Measurements from ENCODE around the gene REEP6.
"Not testable (repeated sequence)": the region's sequence is repeated elsewhere in the genome, so short reads cannot be mapped to it uniquely, and the experiment has no call there.

REEP6 gene

GRCh38 chr19:1538978-1539377 lies 48.0 kb downstream of the REEP6 start:
- no peak overlapping the region for H3K4me2 ChIP-seq (ENCODE audit: low read depth, low read length, poor library complexity, severe bottlenecking)
- TF ChIP-seq CTCF (IDR thresholded peaks at IDR 0.05; ENCODE audit: insufficient read depth, low read length, poor library complexity, severe bottlenecking) (no peak), EZH2phosphoT487 (conservative IDR thresholded peaks at IDR 0.05; ENCODE audit: low read length) (no peak)

GRCh38 chr19:1539749-1540148 lies 48.8 kb downstream of the REEP6 start:
- not testable (repeated sequence) for H4K20me1 ChIP-seq (ENCODE audit: low read depth, low read length); H3K4me2 ChIP-seq (ENCODE audit: low read depth, low read length, poor library complexity, severe bottlenecking); H3K9me3 ChIP-seq (ENCODE audit: insufficient read depth, low read length); H3K79me2 ChIP-seq (ENCODE audit: insufficient read depth, low read length); H3F3A ChIP-seq (ENCODE audit: insufficient read depth); H3K27me3 ChIP-seq (ENCODE audit: low read length); H3K9ac ChIP-seq (ENCODE audit: low read length); H2AFZ ChIP-seq (ENCODE audit: low read depth, low read length, severe bottlenecking); H3K36me3 ChIP-seq (ENCODE audit: low read length); H3K4me3 ChIP-seq (ENCODE audit: insufficient read depth, low read length, poor library complexity, severe bottlenecking); H3K9me2 ChIP-seq (replicated peaks; ENCODE audit: insufficient read depth, low read length); H3K27ac ChIP-seq (ENCODE audit: low read depth, low read length)

More at GRCh38 chr19:1538978-1539377, 48.0 kb downstream of the REEP6 start:
- Histone ChIP-seq H3K9me2 (replicated peaks; ENCODE audit: insufficient read depth, low read length) (no peaks in the 10 kb centered on the region), H3K79me2 (ENCODE audit: insufficient read depth, low read length) (no peaks in the 10 kb centered on the region), H3K27ac (ENCODE audit: low read depth, low read length) (no peak overlapping the region), H3K27me3 (ENCODE audit: low read length) (no peaks in the 10 kb centered on the region), H3K9ac (ENCODE audit: low read length) (no peak overlapping the region), H3K36me3 (ENCODE audit: low read length) (no peaks in the 10 kb centered on the region), H3F3A (ENCODE audit: insufficient read depth) (0 out of 2 replicates have a peak, but pooled peaks cover 3% of the 10 kb centered on the region), H3K4me3 (ENCODE audit: insufficient read depth, low read length, poor library complexity, severe bottlenecking) (no peak overlapping the region), H3K9me3 (ENCODE audit: insufficient read depth, low read length) (no peaks in the 10 kb centered on the region), H4K20me1 (ENCODE audit: low read depth, low read length) (no peaks in the 10 kb centered on the region), H2AFZ (ENCODE audit: low read depth, low read length, severe bottlenecking) (no peak overlapping the region)

DNA sequence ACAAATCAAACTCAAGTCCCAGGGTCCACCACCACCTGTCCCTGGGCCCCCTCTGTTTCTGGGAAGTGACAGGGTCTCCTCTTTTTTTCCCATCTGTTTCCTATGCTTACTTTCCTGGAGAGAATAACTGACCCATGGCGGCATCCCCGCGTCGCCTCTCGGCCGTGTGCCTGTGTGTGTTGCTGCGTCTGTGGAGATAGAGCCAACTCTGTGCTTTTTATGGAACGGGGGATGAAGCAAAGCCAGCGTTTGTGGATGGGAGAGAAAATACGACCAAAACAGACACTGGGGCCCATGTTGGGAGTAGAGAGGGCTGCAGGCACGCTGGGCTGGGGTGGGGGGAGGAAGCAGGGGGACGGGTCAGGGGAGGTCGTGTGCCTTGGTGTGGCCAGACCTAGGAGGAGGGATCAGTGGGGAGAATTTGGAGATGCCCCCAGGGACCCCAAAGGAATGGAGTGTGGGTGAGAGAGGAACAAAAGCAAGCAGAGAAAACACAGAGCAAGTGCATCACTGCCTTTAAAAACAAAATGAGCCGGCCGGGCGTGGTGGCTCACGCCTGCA lies 49.5 kb downstream of the REEP6 start:
- Histone ChIP-seq H3K4me3 (ENCODE audit: insufficient read depth, low read length, poor library complexity, severe bottlenecking) (no peak overlapping the region), H3K36me3 (ENCODE audit: low read length) (no peaks in the 10 kb centered on the region), H3K27me3 (ENCODE audit: low read length) (no peaks in the 10 kb centered on the region), H3K9ac (ENCODE audit: low read length) (no peak overlapping the region), H3K9me2 (replicated peaks; ENCODE audit: insufficient read depth, low read length) (no peaks in the 10 kb centered on the region), H3K9me3 (ENCODE audit: insufficient read depth, low read length) (no peaks in the 10 kb centered on the region), H2AFZ (ENCODE audit: low read depth, low read length, severe bottlenecking) (no peak overlapping the region), H3K79me2 (ENCODE audit: insufficient read depth, low read length) (no peaks in the 10 kb centered on the region), H3K4me2 (ENCODE audit: low read depth, low read length, poor library complexity, severe bottlenecking) (no peak overlapping the region), H4K20me1 (ENCODE audit: low read depth, low read length) (no peaks in the 10 kb centered on the region), H3K27ac (ENCODE audit: low read depth, low read length) (no peak overlapping the region), H3F3A (ENCODE audit: insufficient read depth) (0 out of 2 replicates have a peak, but pooled peaks cover 3% of the 10 kb centered on the region)
- TF ChIP-seq EZH2phosphoT487 (conservative IDR thresholded peaks at IDR 0.05; ENCODE audit: low read length) (no peak), CTCF (IDR thresholded peaks at IDR 0.05; ENCODE audit: insufficient read depth, low read length, poor library complexity, severe bottlenecking) (no peak)

Measured in SU-DHL-6 (cell line).